ENCODE measurements around the gene RNF17.

The RNF17 gene

GRCh38 chr13:24763596-24764275 lies at the start of gene RNF17:
Gene RNF17 (plus strand): TSS chr13:24764169. CDS start chr13:24764204, 35 bp downstream.
- H3K27ac ChIP-seq = no peak within 1 kb of the TSS
- no peak for TF ChIP-seq CTCF (IDR thresholded peaks at IDR 0.05)
- no peak for DNase-seq (ENCODE audit: low spot score)
- no peak within 1 kb of the TSS for H3K4me3 ChIP-seq

- no peak overlapping the region for H3K27ac ChIP-seq
- H3K4me3 ChIP-seq = no peak overlapping the region
- DNase-seq (ENCODE audit: low spot score) = no peak
Measured at GRCh38 chr13:24716011-24716410, 48.0 kb upstream of the RNF17 start.

GRCh38 chr13:24716446-24716845 lies 47.5 kb upstream of the RNF17 start:
- no peak for DNase-seq (ENCODE audit: low spot score)
- H3K27ac ChIP-seq = no peak overlapping the region
- no peak for TF ChIP-seq CTCF (IDR thresholded peaks at IDR 0.05)
- H3K4me3 ChIP-seq = no peak overlapping the region

More at GRCh38 chr13:24716011-24716410, 48.0 kb upstream of the RNF17 start:
- no peak for TF ChIP-seq CTCF (IDR thresholded peaks at IDR 0.05)

- Histone ChIP-seq H3K4me3 (no peak overlapping the region), H3K27ac (no peak overlapping the region)
- no peak for TF ChIP-seq CTCF (IDR thresholded peaks at IDR 0.05)
- no peak for DNase-seq (ENCODE audit: low spot score)
Measured at GRCh38 chr13:24717217-24717616, 46.8 kb upstream of the RNF17 start.

GRCh38 chr13:24718192-24718965 lies 45.6 kb upstream of the RNF17 start:
- no peak overlapping the region for H3K27ac ChIP-seq

GRCh38 chr13:24719139-24719538 lies 44.8 kb upstream of the RNF17 start:
- no peak overlapping the region for H3K27ac ChIP-seq
- no peak overlapping the region for H3K4me3 ChIP-seq
- TF ChIP-seq CTCF (IDR thresholded peaks at IDR 0.05) = no peak
- DNase-seq (ENCODE audit: low spot score) = no peak

More at GRCh38 chr13:24718192-24718965, 45.6 kb upstream of the RNF17 start:
- no peak for TF ChIP-seq CTCF (IDR thresholded peaks at IDR 0.05)
- DNase-seq (ENCODE audit: low spot score) = no peak
- no peak overlapping the region for H3K4me3 ChIP-seq

Measured in coronary artery (tissue), 2 donors.